Loucy (cell line): ENCODE data around the gene RAB10.
A peak's percentile ranks its signal among the peaks of the same experiment; 100 is the strongest.

ENCODE experiments used
- H2AFZ ChIP-seq: fragments of 200-600 bp; sonication (generic); 2 replicates; pipeline ENCODE4 v1.6.0; 2016; ENCODE audit warnings: antibody characterized with exemption, mild to moderate bottlenecking, low read length, moderate library complexity
- H3F3A ChIP-seq: fragments of 200-600 bp; 2 replicates; pipeline ENCODE4 v1.6.0; 2016; ENCODE audit warnings: antibody characterized with exemption, low read depth, mild to moderate bottlenecking
- H3K27me3 ChIP-seq: fragments of 200-600 bp; sonication (generic); 2 replicates; pipeline ENCODE4 v1.6.1; 2014; ENCODE audit warnings: low read length, mild to moderate bottlenecking; ENCODE audit not compliant: insufficient read depth, poor library complexity, severe bottlenecking
- H3K36me3 ChIP-seq: fragments of 200-600 bp; sonication (generic); 2 replicates; pipeline ENCODE4 v1.6.1; 2016; ENCODE audit warnings: low read length; ENCODE audit not compliant: insufficient read depth
- H3K4me1 ChIP-seq: fragments of 200-600 bp; sonication (generic); 2 replicates; pipeline ENCODE4 v1.5.1; 2014; ENCODE audit warnings: low read length, mild to moderate bottlenecking; ENCODE audit not compliant: insufficient read depth, poor library complexity, severe bottlenecking
- H3K4me2 ChIP-seq: fragments of 200-600 bp; sonication (generic); 2 replicates; pipeline ENCODE4 v1.6.0; 2014; ENCODE audit warnings: antibody characterized with exemption, low read length, low read depth, mild to moderate bottlenecking; ENCODE audit not compliant: poor library complexity, severe bottlenecking
- H3K4me3 ChIP-seq: fragments of 200-600 bp; sonication (generic); 2 replicates; pipeline ENCODE4 v1.5.1; 2014; ENCODE audit warnings: low read length, mild to moderate bottlenecking, mixed read lengths; ENCODE audit not compliant: poor library complexity, severe bottlenecking
- H3K79me2 ChIP-seq: fragments of 200-600 bp; sonication (generic); 2 replicates; pipeline ENCODE4 v1.6.1; 2014; ENCODE audit warnings: low read length; ENCODE audit not compliant: insufficient read depth
- H3K9ac ChIP-seq: fragments of 200-600 bp; sonication (generic); 2 replicates; pipeline ENCODE4 v1.6.0; 2014; ENCODE audit warnings: mild to moderate bottlenecking, low read depth, low read length, moderate library complexity; ENCODE audit not compliant: poor library complexity, severe bottlenecking
- H3K9me2 ChIP-seq: fragments of 200-600 bp; sonication (generic); replicated peaks from 2 replicates; pipeline ENCODE4 v1.6.1; 2016; ENCODE audit warnings: low read depth, low read length, mixed read lengths
- H3K9me3 ChIP-seq: fragments of 200-600 bp; sonication (generic); 2 replicates; pipeline ENCODE4 v1.6.1; 2014; ENCODE audit warnings: mild to moderate bottlenecking, antibody characterized with exemption, low read length, low read depth; ENCODE audit not compliant: insufficient read depth
- H4K20me1 ChIP-seq: fragments of 200-600 bp; sonication (generic); 2 replicates; pipeline ENCODE4 v1.6.0; 2014; ENCODE audit warnings: antibody characterized with exemption, low read length, mild to moderate bottlenecking; ENCODE audit not compliant: insufficient read depth, poor library complexity, severe bottlenecking
- CTCF ChIP-seq: fragments of 200-600 bp; sonication (generic); conservative IDR thresholded peaks from 2 replicates; pipeline ENCODE4 v1.5.1; 2014; ENCODE audit warnings: mild to moderate bottlenecking, antibody characterized with exemption, low read length
- EZH2phosphoT487 ChIP-seq: fragments of 200-600 bp; IDR thresholded peaks from 2 replicates; pipeline ENCODE4 v1.6.1; 2018; ENCODE audit warnings: antibody characterized with exemption, mild to moderate bottlenecking, moderate library complexity, borderline replicate concordance

The RAB10 gene

GRCh38 chr2:26000561-26001082, 33.3 kb upstream of the RAB10 start:
- H3K4me1 ChIP-seq, result peaks cover 17% of the 10 kb centered on the region
- no peak overlapping the region for H2AFZ ChIP-seq

GRCh38 chr2:26001743-26002351, 32.0 kb upstream of the RAB10 start:
- Histone ChIP-seq H4K20me1 (no peaks in the 10 kb centered on the region), H3K4me3 (no peak overlapping the region), H3K36me3 (no peaks in the 10 kb centered on the region), H3K9ac (no peak overlapping the region), H3K79me2 (no peaks in the 10 kb centered on the region), H3K4me2 (peak overlapping the region; percentile 14), H3F3A (no peaks in the 10 kb centered on the region), H2AFZ (no peak overlapping the region), H3K27me3 (no peaks in the 10 kb centered on the region), H3K4me1 (peaks cover 17% of the 10 kb centered on the region), H3K9me3 (no peaks in the 10 kb centered on the region), H3K9me2 (no peaks in the 10 kb centered on the region)
- no peak for TF ChIP-seq EZH2phosphoT487
- TF ChIP-seq CTCF, result no peak

More at GRCh38 chr2:26000561-26001082, 33.3 kb upstream of the RAB10 start:
- H3K9me3 ChIP-seq, result no peaks in the 10 kb centered on the region
- H3K4me3 ChIP-seq, result no peak overlapping the region
- H3K79me2 ChIP-seq, result no peaks in the 10 kb centered on the region
- H3F3A ChIP-seq, result no peaks in the 10 kb centered on the region
- H3K27me3 ChIP-seq, result no peaks in the 10 kb centered on the region
- peak; percentile 28 for TF ChIP-seq CTCF
- no peak for TF ChIP-seq EZH2phosphoT487
- H3K9me2 ChIP-seq, result no peaks in the 10 kb centered on the region
- no peak overlapping the region for H3K4me2 ChIP-seq
- H3K9ac ChIP-seq, result no peak overlapping the region
- H3K36me3 ChIP-seq, result no peaks in the 10 kb centered on the region
- H4K20me1 ChIP-seq, result no peaks in the 10 kb centered on the region

GRCh38 chr2:26002632-26003310, 31.1 kb upstream of the RAB10 start:
- no peaks in the 10 kb centered on the region for H3F3A ChIP-seq
- no peak overlapping the region for H3K9ac ChIP-seq
- H2AFZ ChIP-seq, result no peak overlapping the region
- no peaks in the 10 kb centered on the region for H4K20me1 ChIP-seq
- peaks cover 17% of the 10 kb centered on the region for H3K4me1 ChIP-seq
- no peak overlapping the region for H3K4me3 ChIP-seq
- no peaks in the 10 kb centered on the region for H3K9me2 ChIP-seq
- H3K27me3 ChIP-seq, result no peaks in the 10 kb centered on the region
- TF ChIP-seq CTCF, result no peak
- no peak for TF ChIP-seq EZH2phosphoT487
- H3K4me2 ChIP-seq, result no peak overlapping the region
- H3K36me3 ChIP-seq, result no peaks in the 10 kb centered on the region
- H3K79me2 ChIP-seq, result no peaks in the 10 kb centered on the region
- no peaks in the 10 kb centered on the region for H3K9me3 ChIP-seq
